Breast epithelium (tissue), 4 donors: Measurements from ENCODE around the gene WDR70. TPM values are rescaled to one million over a fixed set of nuclear protein-coding genes. Genes with fewer than 3 reads are reported as not detected.
"Not testable (repeated sequence)": the region's sequence is repeated elsewhere in the genome, so short reads cannot be mapped to it uniquely, and the experiment has no call there.

Experiments
- DNase-seq, 2 donors: peaks; one replicate each; pipeline ENCODE4 v3.0.0-alpha.2; 2019; ENCODE audit warnings: low spot score in 2 of 2
- H3K27ac ChIP-seq, 2 donors: fragments of 200-600 bp; sonication (generic) in 1 of 2; one replicate each; pipeline ENCODE4 v1.5.1; 2016 to 2019; ENCODE audit warnings: mild to moderate bottlenecking in 1 of 2
- H3K27me3 ChIP-seq, 2 donors: fragments of 200-600 bp; sonication (generic) in 1 of 2; one replicate each; pipeline versions ENCODE4 v1.5.1 to v1.6.0; 2017 to 2019; ENCODE audit warnings: control low read depth in 1 of 2, mild to moderate bottlenecking in 1 of 2
- H3K36me3 ChIP-seq: fragments of 200-600 bp; one replicate; pipeline ENCODE4 v1.5.1; 2019
- H3K4me1 ChIP-seq, 2 donors: fragments of 200-600 bp; sonication (generic); one replicate each; pipeline ENCODE4 v1.5.1; 2016 to 2019; ENCODE audit warnings: control low read depth in 1 of 2
- H3K4me3 ChIP-seq, 3 donors: fragments of 200-600 bp; sonication (generic); 1 replicate in 2 of 3; 2 replicates in 1 of 3; pipeline ENCODE4 v1.5.1; 2016 to 2019; ENCODE audit warnings: mild to moderate bottlenecking in 3 of 3, moderate library complexity in 2 of 3
- H3K9me3 ChIP-seq, 2 donors: fragments of 200-600 bp; sonication (generic) in 1 of 2; one replicate each; pipeline ENCODE4 v1.5.1; 2016 to 2019; ENCODE audit warnings: control low read depth in 1 of 2
- POLR2A ChIP-seq: fragments of 450-650 bp; IDR thresholded peaks from one replicate; pipeline ENCODE4 v1.6.1; 2016; ENCODE audit warnings: antibody characterized with exemption, mild to moderate bottlenecking, moderate library complexity
- POLR2AphosphoS5 ChIP-seq, 3 donors: sonication (generic); formaldehyde crosslinking; IDR thresholded peaks; one replicate each; pipeline ENCODE4 v1.6.1; 2017; ENCODE audit warnings: antibody characterized with exemption in 3 of 3
- intact Hi-C: fragments of 100-400 bp; cut with DNase I; formaldehyde crosslinking; loops from one replicate; pipeline ENCODE4 v1.15.1; 2023; ENCODE audit warnings: low total_unique reads
- total RNA-seq, 3 donors: library from RNA; depleted of rRNA; stranded (reverse); fragments of >200 nt; gene quantifications; one replicate each; pipeline ENCODE4 v1.1.0, GENCODE V29; 2016
- TF ChIP-seq, protein P1 (sequence below), 3 donors: fragments of 450-650 bp; IDR thresholded peaks; one replicate each; pipeline ENCODE4 v1.5.1; 2016 to 2017; ENCODE audit warnings: antibody characterized with exemption in 3 of 3, mild to moderate bottlenecking in 3 of 3, moderate library complexity in 3 of 3

Gene WDR70
- total RNA-seq, 3 donors from 2014 or later = 29.6 to 40.2 (median 37.0) TPM

DNA sequence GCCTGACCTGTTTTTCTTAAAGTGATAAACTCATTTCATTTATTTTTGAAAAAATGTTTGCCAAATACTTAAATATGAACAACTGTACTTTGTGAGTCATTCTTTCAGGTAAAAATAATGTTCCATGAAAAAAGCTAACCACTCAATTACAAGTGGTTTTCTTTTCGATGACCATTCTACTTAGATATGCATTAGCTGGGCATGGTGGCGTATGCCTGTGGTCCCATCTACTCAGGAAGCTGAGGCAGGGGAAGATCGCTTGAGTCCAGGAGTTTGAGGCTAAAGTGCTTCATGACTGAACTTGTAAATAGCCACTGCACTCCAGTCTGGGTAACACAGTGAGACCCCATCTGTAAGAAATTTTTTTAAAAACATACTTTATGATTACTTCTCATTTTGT is 4.0 kb upstream of the WDR70 start:
- Histone ChIP-seq H3K4me3 (no peak overlapping the region), H3K27me3 (no peaks in the 10 kb centered on the region), H3K27ac (no peak overlapping the region), H3K36me3 (no peaks in the 10 kb centered on the region), H3K4me1 (peaks cover 0 to 1% of the 10 kb centered on the region in 2 donors), H3K9me3 (no peaks in the 10 kb centered on the region)
- TF ChIP-seq POLR2A (no peak), POLR2AphosphoS5 (IDR thresholded peaks at IDR 0.05) (no peak)
- TF ChIP-seq, protein P1, sequence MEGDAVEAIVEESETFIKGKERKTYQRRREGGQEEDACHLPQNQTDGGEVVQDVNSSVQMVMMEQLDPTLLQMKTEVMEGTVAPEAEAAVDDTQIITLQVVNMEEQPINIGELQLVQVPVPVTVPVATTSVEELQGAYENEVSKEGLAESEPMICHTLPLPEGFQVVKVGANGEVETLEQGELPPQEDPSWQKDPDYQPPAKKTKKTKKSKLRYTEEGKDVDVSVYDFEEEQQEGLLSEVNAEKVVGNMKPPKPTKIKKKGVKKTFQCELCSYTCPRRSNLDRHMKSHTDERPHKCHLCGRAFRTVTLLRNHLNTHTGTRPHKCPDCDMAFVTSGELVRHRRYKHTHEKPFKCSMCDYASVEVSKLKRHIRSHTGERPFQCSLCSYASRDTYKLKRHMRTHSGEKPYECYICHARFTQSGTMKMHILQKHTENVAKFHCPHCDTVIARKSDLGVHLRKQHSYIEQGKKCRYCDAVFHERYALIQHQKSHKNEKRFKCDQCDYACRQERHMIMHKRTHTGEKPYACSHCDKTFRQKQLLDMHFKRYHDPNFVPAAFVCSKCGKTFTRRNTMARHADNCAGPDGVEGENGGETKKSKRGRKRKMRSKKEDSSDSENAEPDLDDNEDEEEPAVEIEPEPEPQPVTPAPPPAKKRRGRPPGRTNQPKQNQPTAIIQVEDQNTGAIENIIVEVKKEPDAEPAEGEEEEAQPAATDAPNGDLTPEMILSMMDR (IDR thresholded peaks at IDR 0.05) = no peak
- no peak for DNase-seq
- intact Hi-C loops = no loop called here

DNA sequence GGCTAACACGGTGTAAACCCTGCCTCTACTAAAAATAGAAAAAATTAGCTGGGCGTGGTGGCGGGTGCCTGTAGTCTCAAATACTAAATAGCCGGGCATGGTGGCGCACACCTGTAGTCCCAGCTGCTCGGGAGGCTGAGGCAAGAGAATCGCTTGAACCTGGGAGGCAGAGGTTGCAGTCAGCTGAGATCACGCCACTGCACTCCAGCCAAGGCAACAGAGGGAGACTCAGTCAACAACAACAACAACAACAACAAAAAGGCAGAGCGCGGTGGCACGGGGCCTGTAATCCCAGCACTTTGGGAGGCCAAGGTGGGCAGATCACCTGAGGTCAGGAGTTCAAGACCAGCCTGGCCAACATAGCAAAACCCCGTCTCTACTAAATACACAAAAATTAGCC is 1.1 kb upstream of the WDR70 start:
- H3K27me3 ChIP-seq, H3K36me3 ChIP-seq, H3K27ac ChIP-seq, H3K4me3 ChIP-seq, H3K4me1 ChIP-seq, H3K9me3 ChIP-seq, intact Hi-C loops, DNase-seq: not testable (repeated sequence)

DNA sequence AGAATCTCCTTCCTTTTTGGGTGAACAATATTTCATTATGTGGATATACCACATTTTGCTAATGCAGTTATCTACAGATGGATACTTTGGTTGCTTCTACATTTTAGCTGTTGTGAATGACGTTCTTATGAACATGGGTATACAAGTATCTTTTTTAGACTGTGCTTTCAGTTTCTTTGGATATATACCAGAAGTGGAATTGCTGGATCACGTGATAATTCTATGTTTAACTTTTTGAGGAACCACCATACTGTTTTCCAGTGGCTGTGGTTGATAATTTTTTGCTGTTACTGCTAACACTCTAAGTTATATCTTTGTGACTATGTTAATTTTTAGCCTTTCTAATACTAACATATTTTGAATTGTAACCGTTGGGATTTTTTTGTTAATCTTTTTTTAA is 12.5 kb downstream of the WDR70 start:
- no peaks in the 10 kb centered on the region for H3K27me3 ChIP-seq
- DNase-seq = no peak
- intact Hi-C loops = no loop called here
- H3K4me3 ChIP-seq = no peak overlapping the region
- peaks cover 5% of the 10 kb centered on the region for H3K36me3 ChIP-seq
- no peaks in the 10 kb centered on the region for H3K9me3 ChIP-seq
- H3K27ac ChIP-seq = no peak overlapping the region
- no peaks in the 10 kb centered on the region for H3K4me1 ChIP-seq
- TF ChIP-seq, protein P1 (IDR thresholded peaks at IDR 0.05) = no peak
- no peak for TF ChIP-seq POLR2A
- TF ChIP-seq POLR2AphosphoS5 (IDR thresholded peaks at IDR 0.05) = no peak

DNA sequence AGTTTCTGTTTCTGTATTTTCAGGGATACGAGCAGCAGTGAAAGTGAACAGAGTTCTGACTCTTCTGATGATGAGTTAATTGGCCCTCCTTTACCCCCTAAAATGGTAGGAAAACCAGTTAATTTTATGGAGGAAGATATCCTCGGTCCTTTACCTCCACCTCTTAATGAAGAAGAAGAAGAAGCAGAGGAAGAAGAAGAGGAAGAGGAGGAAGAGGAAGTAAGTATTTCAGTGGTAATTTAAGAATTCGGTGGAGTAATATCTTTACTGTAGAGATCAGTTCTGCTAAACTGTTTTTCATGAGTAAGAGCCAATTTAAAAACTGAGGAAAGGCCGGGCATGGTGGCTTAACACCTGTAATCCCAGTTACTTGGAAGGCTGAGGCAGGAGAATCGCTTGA is 17.2 kb downstream of the WDR70 start:
- Histone ChIP-seq H3K36me3 (peaks cover 5% of the 10 kb centered on the region), H3K9me3 (no peaks in the 10 kb centered on the region), H3K4me1 (no peaks in the 10 kb centered on the region), H3K4me3 (no peak overlapping the region), H3K27me3 (no peaks in the 10 kb centered on the region), H3K27ac (no peak overlapping the region)
- TF ChIP-seq, protein P1 (IDR thresholded peaks at IDR 0.05) = no peak
- TF ChIP-seq POLR2A (no peak), POLR2AphosphoS5 (IDR thresholded peaks at IDR 0.05) (no peak)
- DNase-seq = no peak
- intact Hi-C loops = no loop called here

DNA sequence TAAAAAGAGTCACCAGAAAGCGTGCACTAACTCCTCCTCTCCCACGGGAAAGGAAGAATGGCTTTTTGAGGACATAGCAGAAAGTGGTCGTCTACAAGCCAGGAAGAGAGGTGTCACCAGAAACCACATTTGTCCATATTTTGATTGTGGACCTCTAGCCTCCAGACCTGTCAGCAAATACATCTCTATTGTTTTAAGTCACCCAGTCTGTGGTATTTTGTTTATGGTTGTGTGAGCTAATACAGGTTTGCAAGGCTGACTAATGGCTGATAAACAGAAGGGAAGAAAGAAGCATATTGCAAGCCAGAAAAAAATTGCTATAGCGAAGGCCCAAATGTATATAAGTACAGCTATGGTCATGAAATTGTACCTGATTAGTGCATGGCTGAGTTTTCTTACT is 21.4 kb downstream of the WDR70 start:
- no peaks in the 10 kb centered on the region for H3K4me1 ChIP-seq
- H3K27me3 ChIP-seq = no peaks in the 10 kb centered on the region
- no peaks in the 10 kb centered on the region for H3K9me3 ChIP-seq
- no peak overlapping the region for H3K27ac ChIP-seq
- no peaks in the 10 kb centered on the region for H3K36me3 ChIP-seq
- no peak overlapping the region for H3K4me3 ChIP-seq
- DNase-seq = no peak
- TF ChIP-seq POLR2AphosphoS5 (IDR thresholded peaks at IDR 0.05) (no peak), POLR2A (no peak)
- TF ChIP-seq, protein P1 (IDR thresholded peaks at IDR 0.05) = no peak
- intact Hi-C loops = no loop called here

DNA sequence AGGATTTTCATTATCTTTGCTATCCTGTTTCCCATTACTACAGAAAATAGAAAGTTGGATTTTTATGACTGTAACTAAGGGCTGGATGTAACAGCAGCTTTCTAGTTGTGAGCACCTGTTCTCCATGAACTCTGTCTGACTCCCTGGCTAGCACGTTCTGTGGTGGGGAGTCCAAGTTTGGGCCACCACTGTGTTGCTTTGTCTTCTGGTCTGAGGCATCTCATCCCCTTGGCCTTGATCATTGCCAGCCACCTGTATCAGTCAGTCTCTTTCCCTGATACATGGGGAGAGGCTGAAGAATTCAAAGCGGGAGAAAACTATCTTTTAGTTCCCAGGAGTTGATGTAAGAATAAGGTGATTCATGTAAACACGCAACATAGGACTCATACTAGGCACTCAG is 33.4 kb downstream of the WDR70 start:
- DNase-seq = no peak
- no peaks in the 10 kb centered on the region for H3K36me3 ChIP-seq
- TF ChIP-seq POLR2A (no peak), POLR2AphosphoS5 (IDR thresholded peaks at IDR 0.05) (no peak)
- TF ChIP-seq, protein P1 (IDR thresholded peaks at IDR 0.05) = no peak
- intact Hi-C loops = no loop called here
- H3K27me3 ChIP-seq = no peaks in the 10 kb centered on the region
- no peak overlapping the region for H3K4me3 ChIP-seq
- H3K4me1 ChIP-seq = no peaks in the 10 kb centered on the region
- H3K9me3 ChIP-seq = no peaks in the 10 kb centered on the region
- no peak overlapping the region for H3K27ac ChIP-seq

DNA sequence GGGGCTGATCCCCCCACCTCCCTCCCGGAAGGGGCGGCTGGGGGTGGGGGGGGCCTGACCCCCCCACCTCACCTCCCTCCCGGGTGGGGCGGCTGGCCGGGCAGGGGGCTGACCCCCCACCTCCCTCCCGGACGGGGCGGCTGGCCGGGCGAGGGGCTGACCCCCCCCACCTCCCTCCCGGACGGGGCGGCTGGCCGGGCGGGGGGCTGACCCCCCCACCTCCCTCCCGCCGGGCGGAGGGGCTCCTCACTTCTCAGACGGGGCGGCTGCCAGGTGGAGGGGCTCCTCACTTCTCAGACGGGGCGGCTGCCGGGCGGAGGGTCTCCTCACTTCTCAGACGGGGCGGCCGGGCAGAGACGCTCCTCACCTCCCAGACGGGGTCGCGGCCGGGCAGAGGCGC is 36.3 kb downstream of the WDR70 start:
- intact Hi-C loops, H3K9me3 ChIP-seq, DNase-seq, H3K27ac ChIP-seq, H3K4me1 ChIP-seq, H3K4me3 ChIP-seq, H3K27me3 ChIP-seq, H3K36me3 ChIP-seq: not testable (repeated sequence)
